OCI-LY1 (cell line): Measurements from ENCODE around the gene NFE2L1.

Experiments used
- H2AFZ ChIP-seq: fragments of 200-600 bp; sonication (generic), shearing (Covaris generic); 2 replicates; pipeline ENCODE4 v1.6.0; 2014; ENCODE audit warnings: antibody characterized with exemption, mild to moderate bottlenecking, low read length
- H3F3A ChIP-seq: fragments of 200-600 bp; sonication (generic), shearing (Covaris generic); 2 replicates; pipeline ENCODE4 v1.6.0; 2014; ENCODE audit warnings: mild to moderate bottlenecking, antibody characterized with exemption, low read length, moderate library complexity; ENCODE audit not compliant: insufficient read depth
- H3K27ac ChIP-seq: fragments of 200-600 bp; sonication (generic); 2 replicates; pipeline ENCODE4 v1.5.1; 2014; ENCODE audit warnings: low read length, mixed run types, mild to moderate bottlenecking, low read depth; ENCODE audit not compliant: poor library complexity, severe bottlenecking
- H3K27me3 ChIP-seq: fragments of 200-600 bp; sonication (generic); 2 replicates; pipeline ENCODE4 v1.6.0; 2014; ENCODE audit warnings: antibody characterized with exemption, mild to moderate bottlenecking, low read length, moderate library complexity; ENCODE audit not compliant: insufficient read depth
- H3K36me3 ChIP-seq: fragments of 200-600 bp; sonication (generic); 2 replicates; pipeline ENCODE4 v1.6.1; 2014; ENCODE audit warnings: mild to moderate bottlenecking, antibody characterized with exemption, low read length, moderate library complexity, mixed read lengths; ENCODE audit not compliant: insufficient read depth
- H3K4me1 ChIP-seq: fragments of 200-600 bp; sonication (generic); 2 replicates; pipeline ENCODE4 v1.5.1; 2014; ENCODE audit warnings: mild to moderate bottlenecking, low read length, moderate library complexity; ENCODE audit not compliant: insufficient read depth, severe bottlenecking
- H3K4me2 ChIP-seq: fragments of 200-600 bp; sonication (generic), shearing (Covaris generic); 2 replicates; pipeline ENCODE4 v1.6.1; 2014; ENCODE audit warnings: low read length
- H3K4me3 ChIP-seq: fragments of 200-600 bp; sonication (generic); 2 replicates; pipeline ENCODE4 v1.5.1; 2014; ENCODE audit warnings: low read length, low read depth, mild to moderate bottlenecking, mixed read lengths; ENCODE audit not compliant: poor library complexity, severe bottlenecking
- H3K79me2 ChIP-seq: fragments of 200-600 bp; shearing (Covaris generic); 2 replicates; pipeline ENCODE4 v1.6.1; 2016; ENCODE audit warnings: mixed run types, low read length, mixed read lengths; ENCODE audit not compliant: insufficient read depth
- H3K9ac ChIP-seq: fragments of 200-600 bp; sonication (generic), shearing (Covaris generic); 2 replicates; pipeline ENCODE4 v1.6.1; 2014; ENCODE audit warnings: mild to moderate bottlenecking, low read length, mixed read lengths
- H3K9me2 ChIP-seq: fragments of 200-600 bp; sonication (generic), shearing (Covaris generic); 2 replicates; pipeline ENCODE4 v1.6.1; 2014; ENCODE audit warnings: low read depth, mild to moderate bottlenecking, low read length, mixed read lengths
- H3K9me3 ChIP-seq: fragments of 200-600 bp; shearing (Covaris generic); 2 replicates; pipeline ENCODE4 v1.6.1; 2014; ENCODE audit warnings: low read length, mixed read lengths
- H4K20me1 ChIP-seq: fragments of 200-600 bp; sonication (generic), shearing (Covaris generic); 2 replicates; pipeline ENCODE4 v1.6.0; 2016; ENCODE audit warnings: mild to moderate bottlenecking, low read length; ENCODE audit not compliant: insufficient read depth
- CTCF ChIP-seq: fragments of 200-600 bp; sonication (generic), shearing (Covaris generic); IDR thresholded peaks from 2 replicates; pipeline ENCODE4 v1.5.1; 2017; ENCODE audit warnings: mild to moderate bottlenecking, antibody characterized with exemption, low read length, moderate library complexity, mixed read lengths
- EZH2 ChIP-seq: fragments of 200-600 bp; sonication (generic), shearing (Covaris generic); IDR thresholded peaks from 2 replicates; pipeline ENCODE4 v1.8.0; 2017; ENCODE audit warnings: borderline replicate concordance, mixed run types, mild to moderate bottlenecking, antibody characterized with exemption, low read length, moderate library complexity, mixed read lengths

NFE2L1 gene

GRCh38 chr17:48062273-48062672, 14.1 kb downstream of the NFE2L1 start:
- Histone ChIP-seq H3F3A (no peaks in the 10 kb centered on the region), H3K9ac (no peak overlapping the region), H3K9me3 (no peaks in the 10 kb centered on the region), H2AFZ (no peak overlapping the region), H3K4me2 (no peak overlapping the region), H3K4me1 (no peaks in the 10 kb centered on the region), H3K79me2 (no peaks in the 10 kb centered on the region), H3K9me2 (no peaks in the 10 kb centered on the region), H4K20me1 (no peaks in the 10 kb centered on the region), H3K36me3 (peaks cover 91% of the 10 kb centered on the region), H3K27ac (no peak overlapping the region), H3K27me3 (no peaks in the 10 kb centered on the region), H3K4me3 (no peak overlapping the region)
- no peak for TF ChIP-seq CTCF
- TF ChIP-seq EZH2: no peak

- no peak overlapping the region for H3K4me3 ChIP-seq
- TF ChIP-seq EZH2 (no peak), CTCF (no peak)
- H3K4me2 ChIP-seq: no peak overlapping the region
- no peaks in the 10 kb centered on the region for H4K20me1 ChIP-seq
- no peaks in the 10 kb centered on the region for H3F3A ChIP-seq
- H3K9me3 ChIP-seq: no peaks in the 10 kb centered on the region
- no peak overlapping the region for H2AFZ ChIP-seq
- H3K36me3 ChIP-seq: peaks cover 81% of the 10 kb centered on the region
- H3K27me3 ChIP-seq: no peaks in the 10 kb centered on the region
- H3K9ac ChIP-seq: no peak overlapping the region
- H3K27ac ChIP-seq: no peak overlapping the region
- H3K9me2 ChIP-seq: no peaks in the 10 kb centered on the region
- H3K79me2 ChIP-seq: no peaks in the 10 kb centered on the region
- no peaks in the 10 kb centered on the region for H3K4me1 ChIP-seq
Observed at GRCh38 chr17:48064638-48065037, 16.5 kb downstream of the NFE2L1 start.

GRCh38 chr17:48066192-48066591, 18.0 kb downstream of the NFE2L1 start:
- H3K4me1 ChIP-seq: no peaks in the 10 kb centered on the region
- H3K4me2 ChIP-seq: no peak overlapping the region
- H3F3A ChIP-seq: no peaks in the 10 kb centered on the region
- no peaks in the 10 kb centered on the region for H3K27me3 ChIP-seq
- H3K36me3 ChIP-seq: peaks cover 78% of the 10 kb centered on the region
- H3K9me2 ChIP-seq: no peaks in the 10 kb centered on the region
- no peak overlapping the region for H2AFZ ChIP-seq
- H3K79me2 ChIP-seq: no peaks in the 10 kb centered on the region
- H3K27ac ChIP-seq: no peak overlapping the region
- H4K20me1 ChIP-seq: no peaks in the 10 kb centered on the region
- no peaks in the 10 kb centered on the region for H3K9me3 ChIP-seq
- H3K4me3 ChIP-seq: no peak overlapping the region
- TF ChIP-seq CTCF (no peak), EZH2 (no peak)
- H3K9ac ChIP-seq: no peak overlapping the region
